Uterus (tissue), 2 donors: Measurements from ENCODE around the gene FEM1C.

Experiments used
- CTCF ChIP-seq, 4 experiments: fragments of 200-600 bp in 2 of 4; fragments of 450-650 bp in 2 of 4; sonication (generic) in 2 of 4; IDR thresholded peaks; one replicate each; pipeline ENCODE4 v1.5.1; 2016 to 2019; ENCODE audit warnings: antibody characterized with exemption in 4 of 4, mild to moderate bottlenecking in 2 of 4, moderate library complexity in 1 of 4
- POLR2A ChIP-seq, 2 donors: fragments of 450-650 bp; IDR thresholded peaks; one replicate each; pipeline ENCODE4 v1.6.1; 2016; ENCODE audit warnings: antibody characterized with exemption in 2 of 2, mild to moderate bottlenecking in 1 of 2, moderate library complexity in 1 of 2

- TF ChIP-seq CTCF (IDR thresholded peaks at IDR 0.05) (peak; percentile 35 to 71 (median 51)), POLR2A (IDR thresholded peaks at IDR 0.05) (no peak)
Measured at GRCh38 chr5:115586525-115587146, 42.1 kb upstream of the FEM1C start.
